ENCODE results near the gene NTN1. TPM values are rescaled to one million over a fixed set of nuclear protein-coding genes. Genes with fewer than 3 reads are reported as not detected.

The NTN1 gene
- total and polyA plus RNA-seq, 12 donors: 0.12 to 0.84 (median 0.28) TPM

GRCh38 chr17:9044772-9045463, 23.6 kb downstream of the NTN1 start:
- no peak overlapping the region for H3K27ac ChIP-seq
- H3K9me3 ChIP-seq (replicated peaks in 1 of 3): no peaks in the 10 kb centered on the region
- TF ChIP-seq CTCF (IDR thresholded peaks at IDR 0.05) (no peak), POLR2A (IDR thresholded peaks at IDR 0.05) (no peak)
- H3K4me3 ChIP-seq: no peak overlapping the region
- intact Hi-C loops (cut with DNase I): no loop called here
- no peak for DNase-seq
- H3K4me1 ChIP-seq (replicated peaks in 1 of 2): no peaks in the 10 kb centered on the region
- H3K36me3 ChIP-seq (replicated peaks in 1 of 2): no peaks in the 10 kb centered on the region
- 48 to 59% (median 57%) methylated on average over 10 to 11 of the region's 11 CpGs for WGBS, 4 donors
- H3K27me3 ChIP-seq: no peaks in the 10 kb centered on the region

GRCh38 chr17:9050801-9051401, 29.6 kb downstream of the NTN1 start:
- H3K4me1 ChIP-seq (replicated peaks in 1 of 2): no peaks in the 10 kb centered on the region
- 66 to 83% (median 70%) methylated on average over 8 of the region's 8 CpGs for WGBS, 4 donors
- intact Hi-C loops (cut with DNase I): no loop called here
- no peak for DNase-seq
- TF ChIP-seq CTCF (IDR thresholded peaks at IDR 0.05): no peak
- TF ChIP-seq POLR2A (IDR thresholded peaks at IDR 0.05): no peak
- H3K4me3 ChIP-seq: no peak overlapping the region
- H3K9me3 ChIP-seq (replicated peaks in 1 of 3): no peaks in the 10 kb centered on the region
- no peaks in the 10 kb centered on the region for H3K27me3 ChIP-seq
- no peaks in the 10 kb centered on the region for H3K36me3 ChIP-seq (replicated peaks in 1 of 2)
- H3K27ac ChIP-seq: no peak overlapping the region

- no peaks in the 10 kb centered on the region for H3K4me1 ChIP-seq (replicated peaks in 1 of 2)
- no peaks in the 10 kb centered on the region for H3K9me3 ChIP-seq (replicated peaks in 1 of 3)
- H3K4me3 ChIP-seq: no peak overlapping the region
- TF ChIP-seq CTCF (IDR thresholded peaks at IDR 0.05) (no peak), POLR2A (IDR thresholded peaks at IDR 0.05) (no peak)
- WGBS, 4 donors: 73 to 85% (median 75%) methylated on average over 4 of the region's 4 CpGs
- no peak for DNase-seq
- intact Hi-C loops (cut with DNase I): no loop called here
- H3K36me3 ChIP-seq (replicated peaks in 1 of 2): no peaks in the 10 kb centered on the region
- H3K27ac ChIP-seq: no peak overlapping the region
- H3K27me3 ChIP-seq: no peaks in the 10 kb centered on the region
These were observed 30.3 kb downstream of the NTN1 start for GRCh38 chr17:9051561-9051960.

- Histone ChIP-seq H3K36me3 (replicated peaks in 1 of 2) (no peaks in the 10 kb centered on the region), H3K4me1 (replicated peaks in 1 of 2) (no peaks in the 10 kb centered on the region), H3K27ac (no peak overlapping the region), H3K4me3 (no peak overlapping the region), H3K27me3 (no peaks in the 10 kb centered on the region), H3K9me3 (replicated peaks in 1 of 3) (no peaks in the 10 kb centered on the region)
- TF ChIP-seq POLR2A (IDR thresholded peaks at IDR 0.05): no peak
- no peak for TF ChIP-seq CTCF (IDR thresholded peaks at IDR 0.05)
- intact Hi-C loops (cut with DNase I): no loop called here
- 69 to 80% (median 76%) methylated on average over 6 of the region's 6 CpGs for WGBS, 4 donors
- no peak for DNase-seq
These were observed 31.6 kb downstream of the NTN1 start for GRCh38 chr17:9052921-9053320.

All from adrenal gland (tissue), 12 donors.